ENCODE measurements around the gene OTOF.
"Not testable (repeated sequence)": the region's sequence is repeated elsewhere in the genome, so short reads cannot be mapped to it uniquely, and the experiment has no call there.

The OTOF gene

DNA sequence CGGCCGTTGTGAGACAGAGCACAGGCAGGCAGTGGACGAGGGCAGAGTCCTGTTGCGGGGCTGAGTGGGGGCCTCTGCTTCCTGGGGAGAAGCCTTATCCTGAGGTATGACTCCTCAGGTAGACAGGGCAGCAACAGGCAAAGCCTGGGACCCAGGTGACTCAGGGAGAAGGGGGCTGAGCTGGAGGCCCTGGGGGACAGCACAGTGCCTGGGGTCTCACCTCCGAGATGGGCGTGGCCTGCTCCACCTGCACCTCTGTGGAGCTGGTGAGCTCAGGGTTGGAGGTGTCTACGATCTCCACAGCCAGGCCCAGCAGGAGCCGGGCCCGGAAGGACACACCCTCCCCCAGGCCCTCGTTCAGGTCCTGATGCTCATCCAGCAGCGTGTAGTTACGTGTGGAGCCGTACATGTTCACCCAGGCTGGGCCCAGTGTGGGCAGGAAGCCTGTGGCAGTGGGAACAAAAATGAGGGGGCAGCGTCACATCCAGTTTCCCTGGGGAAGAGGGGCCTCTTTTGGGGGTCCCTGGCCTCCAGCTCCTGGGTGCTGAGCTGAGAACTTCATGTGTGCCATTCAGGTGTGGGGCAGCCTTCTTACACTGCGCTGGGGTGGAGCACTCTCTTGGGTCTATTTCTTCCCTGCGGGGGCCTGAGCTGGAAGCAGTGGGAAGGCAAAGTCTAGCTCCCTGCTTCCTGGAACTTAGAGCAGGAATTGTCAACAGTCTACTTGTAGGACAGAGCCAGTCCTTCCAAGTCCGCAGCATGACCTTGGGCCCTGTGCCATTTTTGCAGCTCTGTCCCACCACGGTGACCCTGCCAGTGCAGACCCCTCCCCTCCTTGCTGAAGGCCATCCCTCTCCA lies 2.9 kb upstream of the OTOF start:
- DNase-seq (ENCODE audit: low spot score) = no peak

DNA sequence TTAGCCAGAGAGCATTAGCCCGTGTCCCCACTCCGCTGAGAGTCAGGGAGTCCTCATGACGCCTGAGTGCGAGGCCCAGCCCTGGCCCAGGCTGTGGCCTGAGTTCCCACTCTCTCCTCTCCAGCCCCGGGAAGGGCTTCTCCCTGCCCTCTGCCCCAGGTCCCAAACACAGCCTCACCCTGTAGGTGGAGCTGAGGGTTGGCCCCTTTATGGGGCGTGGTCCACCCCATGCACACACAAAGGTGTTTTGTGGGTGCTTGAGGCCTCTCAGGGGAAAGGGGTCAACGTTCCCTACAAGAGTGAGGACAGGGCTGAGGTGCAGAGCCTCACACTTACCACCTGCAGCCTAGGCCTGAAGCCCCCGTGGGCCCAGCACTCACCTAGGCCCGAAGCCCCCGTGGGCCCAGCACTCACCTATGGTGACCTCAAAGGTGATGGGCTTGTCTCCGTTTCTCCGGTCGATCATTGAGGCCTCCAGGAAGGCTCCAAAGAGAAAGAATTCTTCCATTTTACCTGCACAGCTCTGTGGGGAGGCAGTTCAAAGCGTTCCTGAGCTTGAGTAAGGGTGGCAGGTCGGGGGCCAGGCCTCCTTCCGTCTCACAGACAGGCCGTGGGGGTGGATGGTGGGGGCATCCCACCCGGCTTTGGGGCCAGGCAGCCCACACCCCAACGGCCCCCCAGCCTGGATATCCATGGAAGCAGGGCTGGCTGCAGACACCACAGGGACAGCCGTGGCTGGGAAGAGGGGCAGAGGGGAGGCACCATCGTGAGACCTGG lies 2.1 kb upstream of the OTOF start:
- DNase-seq (ENCODE audit: low spot score) = no peak

DNA sequence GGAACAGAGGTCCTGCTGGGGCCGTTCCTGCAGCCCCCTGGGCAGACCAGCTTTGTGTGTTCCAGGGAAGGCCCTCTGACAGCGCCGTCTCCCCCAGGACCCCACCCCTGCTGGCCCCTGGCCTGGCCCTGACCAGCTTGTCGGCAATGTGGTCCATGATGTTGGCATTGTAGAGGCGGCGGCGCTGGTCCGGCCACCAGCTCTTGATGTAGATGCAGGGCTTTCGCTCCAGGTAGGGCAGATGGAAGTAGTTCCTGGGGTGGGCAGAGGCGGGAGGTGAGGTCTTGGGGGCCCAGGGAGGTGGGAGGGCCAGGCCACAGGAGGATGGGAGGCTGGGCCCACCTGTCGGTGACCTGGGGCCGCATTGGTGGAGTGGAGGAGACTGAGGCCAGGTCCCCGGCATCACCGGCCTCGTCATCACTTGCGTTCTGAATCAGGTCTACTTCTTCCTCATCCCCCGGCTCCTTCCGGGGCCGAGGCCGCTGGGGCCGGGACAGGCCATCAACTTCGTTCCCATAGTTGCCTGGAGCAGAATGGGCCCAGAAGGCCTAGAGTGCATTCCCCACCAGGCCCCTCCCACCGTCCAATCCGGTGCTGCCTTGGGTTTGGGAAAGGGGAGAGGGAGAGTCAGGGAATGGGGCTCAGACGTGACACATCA lies 1.3 kb upstream of the OTOF start:
- no peak for DNase-seq (ENCODE audit: low spot score)

DNA sequence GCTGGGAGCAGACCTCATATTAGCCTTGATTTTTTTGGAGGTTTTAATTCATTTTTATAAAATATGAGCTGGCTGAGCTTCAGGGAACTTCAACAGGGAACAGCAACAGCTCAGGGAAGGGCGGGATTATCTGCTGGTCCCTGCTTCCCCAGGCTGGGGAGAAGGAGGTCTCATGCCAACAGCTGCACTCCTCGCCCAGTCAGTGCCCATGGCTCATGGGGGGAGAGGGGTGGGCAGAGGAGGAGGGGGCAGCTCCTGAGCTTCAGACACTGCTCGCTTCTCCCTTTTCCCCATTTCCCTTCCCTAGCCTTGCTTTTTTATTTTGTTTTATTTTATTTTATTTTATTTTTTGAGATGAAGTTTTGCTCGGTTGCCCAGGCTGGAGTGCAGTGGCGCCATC lies 442 bp upstream of the OTOF start:
- DNase-seq (ENCODE audit: low spot score) = no peak

DNA sequence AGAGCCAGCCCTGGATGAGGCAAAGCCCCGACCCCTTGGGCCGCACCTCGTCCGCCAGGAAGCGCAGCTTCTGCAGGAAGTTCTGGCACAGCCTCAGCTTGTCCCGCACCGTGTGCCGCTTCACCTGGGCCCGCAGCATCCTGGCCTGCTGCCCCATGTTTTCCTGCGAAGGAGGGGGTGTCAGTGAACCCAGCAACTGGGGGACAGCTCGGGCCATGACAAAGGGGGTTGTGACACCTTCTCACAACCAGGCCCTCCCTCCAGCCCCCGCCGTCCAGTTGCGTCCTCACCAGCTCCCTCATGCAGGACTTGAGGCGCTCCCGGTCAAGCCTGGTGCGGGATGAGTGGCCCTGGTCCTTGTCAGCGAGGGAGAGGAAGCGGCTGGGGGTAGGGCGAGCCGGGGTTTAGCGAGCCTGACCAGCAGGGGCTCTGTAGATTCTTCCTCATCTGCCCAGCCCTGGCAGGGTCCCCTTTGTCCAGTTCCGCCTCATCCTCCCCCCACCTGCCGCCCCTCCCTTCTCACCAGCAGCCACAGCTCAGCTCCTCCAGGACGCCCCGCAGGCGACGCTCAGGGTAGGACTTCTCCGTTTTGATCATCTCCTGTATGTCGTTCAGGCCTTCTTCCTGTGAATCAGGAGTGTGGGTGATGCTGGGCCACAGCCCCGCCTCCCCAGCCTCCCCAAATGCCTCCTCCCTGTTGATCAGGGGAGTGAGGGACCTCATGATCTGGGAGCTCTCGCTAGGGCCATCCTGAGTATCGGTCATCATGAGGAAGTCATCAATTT lies 606 bp downstream of the OTOF start:
- DNase-seq (ENCODE audit: low spot score) = no peak

DNA sequence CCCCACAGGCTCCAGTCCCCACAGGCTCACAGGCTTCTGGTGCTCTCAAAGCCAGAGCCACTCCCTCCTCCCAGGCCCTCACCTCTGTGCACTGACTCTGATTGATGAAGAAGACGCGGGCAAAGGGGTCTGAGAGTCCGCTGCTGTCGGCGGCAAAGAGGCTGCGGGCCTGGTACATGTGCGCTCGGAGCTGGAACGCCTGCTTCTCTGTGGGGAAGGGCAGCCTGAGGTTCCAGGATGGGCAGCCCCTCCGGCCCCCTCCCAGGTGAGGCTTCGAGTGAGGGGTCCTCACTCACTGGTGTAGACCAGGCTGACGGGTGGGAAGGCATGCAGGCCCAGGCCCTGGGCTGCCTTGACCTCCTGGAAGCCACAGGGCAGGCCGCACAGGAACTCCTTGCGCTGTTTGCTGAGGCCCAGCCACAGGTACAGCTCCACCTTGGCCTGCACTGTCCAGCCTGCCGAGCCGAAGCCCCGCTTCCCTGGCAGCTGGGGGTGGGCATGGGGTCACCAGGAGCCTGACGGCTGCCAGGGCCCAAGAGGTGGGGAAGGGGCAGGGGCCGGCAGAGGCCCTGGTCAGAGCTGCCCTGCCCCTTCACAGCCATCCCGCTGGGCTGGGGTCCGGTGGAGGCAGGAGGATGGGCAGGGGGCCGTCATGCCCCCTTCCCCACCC lies 2.0 kb downstream of the OTOF start:
- no peak for DNase-seq (ENCODE audit: low spot score)

DNA sequence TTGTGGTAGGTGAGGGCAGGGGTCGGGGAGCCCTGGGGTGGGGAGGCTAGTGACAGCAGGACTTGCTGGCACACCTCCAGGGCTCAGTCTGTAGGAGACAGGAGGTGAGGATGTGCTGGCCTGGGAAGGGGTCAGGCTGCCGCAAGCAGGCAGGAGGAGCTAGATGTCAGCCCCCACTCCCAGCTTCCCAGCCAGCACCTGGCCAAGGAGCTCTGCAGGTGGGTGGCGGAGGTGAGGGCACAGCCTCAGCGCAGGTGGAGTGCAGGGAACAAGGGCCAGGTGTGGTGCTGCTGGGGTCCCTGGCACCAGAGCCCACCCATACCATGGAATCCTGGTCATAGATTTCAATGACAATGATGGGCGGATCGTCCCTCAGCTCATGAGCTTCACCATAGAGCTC lies 2.9 kb downstream of the OTOF start:
- DNase-seq (ENCODE audit: low spot score) = no peak

DNA sequence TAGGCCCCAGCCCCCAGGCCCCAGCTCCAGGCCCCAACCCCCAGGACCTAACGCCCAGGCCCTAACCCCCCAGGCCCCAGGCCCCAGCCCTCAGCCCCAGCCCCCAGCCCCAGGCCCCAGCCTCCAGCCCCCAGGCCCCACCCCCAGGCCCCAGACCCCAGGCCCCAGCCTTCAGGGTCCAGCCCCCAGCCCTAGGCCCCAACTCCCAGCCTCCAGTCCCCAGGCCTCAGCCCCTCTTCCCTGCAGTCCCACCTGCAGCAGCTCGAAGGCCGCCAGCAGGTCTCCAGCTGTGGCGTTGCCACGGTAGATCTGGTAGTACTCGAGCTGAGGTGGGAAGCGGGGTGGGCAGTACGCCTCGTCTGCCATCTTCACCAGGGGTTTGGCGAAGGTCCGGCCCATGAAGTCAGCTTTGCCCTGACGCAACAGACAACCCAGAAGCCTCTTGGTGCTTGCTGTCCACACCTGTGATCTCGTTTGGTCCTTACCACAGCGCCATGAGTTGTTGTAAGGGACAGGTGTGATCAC lies 3.6 kb downstream of the OTOF start:
- no peak for DNase-seq (ENCODE audit: low spot score)

DNA sequence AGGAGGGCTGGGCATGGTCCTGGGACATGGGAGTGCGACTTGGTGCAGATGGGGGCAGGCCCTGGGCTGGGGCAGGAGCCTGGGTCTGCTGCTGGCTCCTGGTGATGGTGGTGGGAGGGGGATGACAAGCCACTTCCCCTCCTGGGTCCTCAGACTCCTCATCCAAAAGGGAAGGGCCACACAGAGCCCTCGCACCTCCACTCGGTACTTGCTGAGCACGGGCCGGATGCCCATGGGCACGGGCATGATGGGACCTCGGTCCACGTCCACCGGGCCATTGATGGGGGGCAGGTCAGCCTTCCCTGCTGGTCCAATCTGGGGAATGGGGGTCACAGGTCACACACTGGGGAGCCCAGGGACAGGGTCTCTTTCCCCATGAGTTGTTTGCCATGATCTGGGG lies 4.1 kb downstream of the OTOF start:
- DNase-seq (ENCODE audit: low spot score) = no peak

DNA sequence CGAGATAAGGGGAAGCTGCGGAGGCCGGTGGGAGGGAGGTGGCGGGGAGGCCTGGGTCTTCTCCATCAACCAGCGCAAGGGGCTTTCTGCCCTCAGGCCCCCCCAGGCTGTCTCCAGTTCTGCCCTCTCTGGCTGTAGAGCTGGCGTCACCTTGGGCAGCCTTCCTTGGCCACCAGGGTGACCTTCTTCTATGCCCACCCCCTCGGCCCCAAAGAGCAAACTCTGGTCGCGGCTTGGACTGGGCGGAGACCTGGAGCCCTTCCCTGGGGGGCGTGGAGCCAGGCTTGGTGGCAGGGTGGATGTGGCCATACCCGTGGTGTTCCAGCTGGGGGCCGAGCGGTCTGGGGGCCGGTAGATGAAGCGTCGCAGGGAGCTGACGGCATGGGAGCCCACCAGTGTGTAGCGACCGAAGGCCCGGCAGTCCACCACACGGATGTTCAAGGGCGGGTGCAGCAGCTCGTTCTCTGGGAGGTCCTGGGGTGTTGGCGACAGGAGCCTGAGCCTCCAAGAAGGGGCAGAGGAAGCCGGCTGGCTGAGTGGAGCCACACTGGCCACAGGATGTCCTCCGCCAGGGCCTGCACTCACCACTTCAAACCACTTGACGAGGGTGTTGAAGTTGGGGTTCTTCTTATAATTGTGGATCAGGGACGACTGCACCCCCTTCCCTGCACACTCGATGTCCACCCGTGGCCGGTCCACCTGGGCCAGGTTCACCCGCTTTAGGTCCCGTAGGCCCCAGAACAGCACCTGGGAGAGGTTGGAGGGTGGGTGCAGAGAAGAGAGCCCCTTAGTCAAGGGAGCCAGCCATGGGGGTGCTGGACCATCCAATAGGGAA lies 4.9 kb downstream of the OTOF start:
- DNase-seq (ENCODE audit: low spot score) = no peak

DNA sequence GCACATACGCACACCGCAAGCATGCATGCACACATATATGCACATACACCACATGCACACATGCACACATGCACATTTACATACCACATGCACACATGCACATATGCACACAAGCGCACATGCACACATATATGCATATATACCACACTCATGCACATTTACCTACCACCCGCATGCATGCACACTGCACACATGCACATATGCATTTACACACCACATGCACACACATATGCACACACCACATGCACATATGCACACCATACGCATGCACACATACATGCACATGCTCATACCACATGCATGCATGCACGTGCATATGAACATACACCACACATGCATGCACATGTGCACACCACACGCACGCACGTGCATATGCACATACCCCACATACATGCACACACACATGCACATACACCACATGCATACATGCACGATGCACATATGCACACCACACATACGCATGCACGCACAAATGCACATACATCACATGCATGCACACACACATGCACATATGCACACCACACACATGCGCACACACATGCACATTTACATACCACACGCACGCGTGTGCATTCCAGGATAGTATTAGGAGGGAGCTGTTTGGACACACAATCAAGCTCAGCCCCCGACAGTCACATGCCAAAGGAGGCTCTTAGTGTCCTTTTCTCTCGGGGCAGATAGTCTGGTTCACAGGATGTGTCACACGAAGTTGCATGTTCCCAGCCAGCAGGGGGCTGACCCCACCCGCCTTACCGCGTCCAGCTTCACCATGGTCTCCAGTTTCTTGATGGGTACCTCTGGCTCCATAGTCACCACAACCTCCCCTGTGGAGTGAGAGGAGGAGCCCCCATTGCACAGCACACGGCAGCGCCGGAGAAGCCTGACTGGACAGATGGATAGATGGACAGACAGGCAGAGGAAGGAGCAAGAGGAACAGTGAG lies 5.9 kb downstream of the OTOF start:
- no peak for DNase-seq (ENCODE audit: low spot score)

DNA sequence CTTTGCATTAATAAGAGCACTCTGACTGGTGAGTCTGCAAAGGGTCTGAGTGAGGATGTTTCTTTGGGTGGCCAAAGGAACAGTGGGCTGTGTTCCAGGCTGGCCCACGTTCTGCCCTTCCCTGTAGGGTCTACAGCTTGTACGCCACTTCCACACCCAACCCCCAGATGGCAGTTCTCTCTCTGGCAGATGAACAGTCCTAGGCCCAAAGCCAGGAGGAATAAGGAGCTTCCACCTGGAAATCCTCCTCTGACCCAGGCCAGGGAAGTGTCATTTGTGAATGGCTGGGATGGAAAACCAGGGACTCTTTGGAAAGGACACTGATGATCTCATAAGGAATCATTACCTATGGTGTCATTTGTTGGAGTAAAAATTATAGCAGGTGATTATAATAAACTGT lies 6.6 kb downstream of the OTOF start:
- no peak for DNase-seq (ENCODE audit: low spot score)

DNA sequence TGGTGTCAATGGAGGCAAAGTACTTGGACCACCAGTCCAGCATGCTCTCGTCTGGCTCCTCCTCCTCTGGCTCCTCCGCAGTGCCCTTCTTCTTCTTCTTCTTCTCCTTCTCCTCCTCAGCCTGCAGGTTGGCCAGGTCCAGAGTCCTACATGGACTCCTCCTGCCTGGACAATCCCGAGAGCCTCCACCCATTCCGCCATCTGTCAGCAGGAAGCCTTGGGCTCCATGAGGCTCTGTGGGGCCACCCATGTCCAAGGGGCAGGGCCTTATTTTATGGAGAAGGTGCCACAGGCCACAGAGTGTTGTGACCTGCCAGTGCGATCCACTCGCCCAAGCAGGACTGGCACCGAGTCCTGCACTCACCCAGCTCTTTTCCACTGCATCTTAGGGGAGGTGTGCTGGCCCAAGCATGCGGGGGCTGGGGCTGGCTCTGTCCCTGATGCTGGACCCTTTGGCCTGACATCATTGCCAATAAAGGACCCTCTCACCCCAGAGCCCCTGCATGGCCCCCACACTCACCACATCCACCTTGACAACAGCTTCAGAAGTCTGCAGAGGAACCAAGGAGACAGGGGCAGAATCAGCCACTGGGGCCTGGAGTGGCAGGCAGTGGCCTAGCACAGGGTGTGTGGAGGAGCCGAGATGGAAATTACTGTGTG lies 7.2 kb downstream of the OTOF start:
- DNase-seq (ENCODE audit: low spot score) = no peak

DNA sequence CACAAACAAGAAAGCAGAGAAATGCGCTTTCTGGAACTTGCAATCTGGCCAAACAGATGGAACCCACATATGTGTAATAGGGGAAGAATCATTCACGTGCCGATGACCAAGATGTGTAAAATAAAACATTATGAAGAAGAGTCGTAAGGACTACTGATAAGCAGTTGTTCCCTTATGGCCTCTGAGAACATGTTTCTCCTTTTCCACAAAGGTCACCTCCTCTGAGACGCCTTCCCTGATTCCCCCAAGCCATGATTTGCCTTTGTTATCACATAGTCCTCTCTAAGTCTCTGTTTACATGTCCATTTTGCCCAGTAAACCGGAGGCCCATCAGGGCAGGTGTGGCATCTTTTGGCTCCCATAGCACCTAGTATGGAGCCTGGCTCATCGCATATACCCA lies 8.0 kb downstream of the OTOF start:
- DNase-seq (ENCODE audit: low spot score) = no peak

DNA sequence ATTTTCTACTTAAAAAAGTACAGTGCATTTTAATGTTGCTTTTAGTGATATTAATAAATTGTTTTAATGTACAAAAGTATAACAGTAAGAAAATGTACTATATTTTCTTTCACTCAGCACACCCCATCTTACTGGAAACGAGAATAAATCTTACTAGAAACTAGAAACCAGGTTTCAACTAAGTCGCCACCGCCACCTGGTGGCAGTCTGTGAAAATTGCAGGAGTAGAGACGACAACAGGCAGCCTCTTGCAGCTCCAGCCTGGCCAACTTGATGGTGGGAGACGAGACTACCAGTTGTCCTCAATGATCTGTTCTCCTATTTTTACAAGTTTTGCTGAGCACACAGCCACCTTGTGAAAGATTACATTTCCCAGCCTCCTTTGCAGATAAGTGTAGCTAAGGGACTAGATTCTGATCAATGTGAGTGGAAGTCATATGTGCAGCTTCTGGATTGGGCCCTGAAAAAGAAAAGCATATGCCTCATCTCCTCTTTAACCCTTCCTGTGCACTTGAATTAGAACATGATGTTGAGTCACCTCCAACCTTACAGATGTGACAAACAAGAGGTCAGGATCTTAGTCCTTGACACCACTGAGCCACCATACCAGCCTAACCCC lies 8.7 kb downstream of the OTOF start:
- DNase-seq (ENCODE audit: low spot score) = no peak

DNA sequence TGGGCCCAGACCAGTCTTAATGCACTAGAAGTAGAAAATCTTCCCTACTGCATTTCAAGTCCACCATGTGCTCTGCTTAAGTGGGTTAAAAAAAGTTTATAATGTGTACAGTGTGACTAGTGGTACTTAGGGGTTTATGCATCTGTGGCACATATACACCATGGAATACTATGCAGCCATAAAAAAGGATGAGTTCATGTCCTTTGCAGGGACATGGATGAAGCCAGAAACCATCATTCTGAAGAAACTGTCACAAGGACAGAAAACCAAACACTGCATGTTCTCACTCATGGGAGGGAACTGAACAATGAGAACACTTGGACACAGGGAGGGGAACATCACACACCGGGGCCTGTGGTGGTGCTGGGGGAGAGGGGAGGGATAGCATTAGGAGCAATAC lies 9.4 kb downstream of the OTOF start:
- DNase-seq (ENCODE audit: low spot score) = not testable (repeated sequence)

DNA sequence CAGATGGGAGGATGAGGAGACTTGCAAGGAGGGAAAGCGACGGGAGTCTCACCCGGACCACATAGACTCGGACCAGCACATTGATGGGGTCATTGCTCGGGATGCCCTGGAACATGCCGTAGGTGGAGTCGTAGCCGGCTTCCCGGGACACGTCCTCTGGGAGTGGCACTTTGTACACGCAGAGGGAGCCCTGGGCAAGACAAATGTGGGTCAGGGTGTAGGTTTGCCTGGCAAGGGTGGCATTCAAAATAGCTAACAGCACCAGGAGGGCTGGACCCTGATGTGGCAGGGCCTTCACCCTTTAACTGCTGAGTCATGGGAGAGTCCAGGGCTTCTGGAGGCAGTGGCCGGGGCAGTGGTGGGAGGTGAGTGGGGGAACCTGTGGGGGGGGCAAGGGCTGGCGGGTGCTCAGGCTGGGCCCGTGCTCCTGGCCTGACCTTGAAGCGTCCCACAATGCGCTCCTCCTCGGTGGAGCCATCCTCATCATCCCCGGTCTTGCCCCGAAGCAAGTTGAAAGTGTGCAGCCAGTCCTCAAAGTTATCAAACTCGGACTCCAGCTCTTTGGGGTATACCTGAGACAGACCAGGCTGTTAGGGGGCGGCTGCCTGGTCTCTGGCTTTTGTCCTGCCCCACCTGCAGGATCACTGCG lies 11.1 kb downstream of the OTOF start:
- no peak for DNase-seq (ENCODE audit: low spot score)

DNA sequence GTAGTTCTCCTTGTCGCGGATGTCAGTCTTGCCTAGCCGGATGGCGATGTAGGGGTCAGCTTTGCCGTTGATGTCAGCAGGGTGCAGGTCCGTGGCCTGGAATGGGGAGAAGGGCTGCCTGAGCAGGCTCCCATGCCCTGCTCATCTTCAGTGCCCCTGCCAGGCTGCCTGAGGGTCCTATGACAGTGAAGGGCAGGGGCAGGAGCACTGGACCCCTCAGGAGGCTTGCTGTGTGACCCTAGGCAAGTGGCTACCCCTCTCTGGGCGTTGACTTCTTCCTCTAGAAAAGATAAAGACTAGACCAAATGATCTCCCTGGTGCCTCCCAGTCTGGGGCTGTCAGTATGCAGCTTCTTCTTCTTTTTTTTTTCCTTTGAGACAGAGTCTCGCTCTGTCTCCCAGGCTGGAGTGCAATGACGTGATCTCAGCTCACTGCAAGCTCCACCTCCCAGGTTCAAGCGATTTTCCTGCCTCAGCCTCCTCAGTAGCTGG lies 11.9 kb downstream of the OTOF start:
- DNase-seq (ENCODE audit: low spot score) = no peak
